HCT116 (cell line): Measurements from ENCODE around the gene TMEM132E.

Experiments
- ATF3 ChIP-seq: IDR thresholded peaks from 2 replicates; pipeline ENCODE4 v1.6.1; 2012
- CTCF ChIP-seq, 3 experiments: fragments of 200-600 bp in 1 of 3; sonication (generic) in 1 of 3; IDR thresholded peaks in 2 of 3; conservative IDR thresholded peaks in 1 of 3; 2 replicates each; pipeline ENCODE4 v1.5.1; 2012 to 2017; ENCODE audit warnings: low read depth in 2 of 3, low read length in 2 of 3, antibody characterized with exemption in 1 of 3, borderline replicate concordance in 1 of 3, control low read depth in 1 of 3, mild to moderate bottlenecking in 1 of 3, mixed read lengths in 1 of 3, mixed run types in 1 of 3, moderate library complexity in 1 of 3; ENCODE audit not compliant: insufficient read depth in 1 of 3
- ELF1 ChIP-seq: IDR thresholded peaks from 2 replicates; pipeline ENCODE4 v1.6.1; 2012; ENCODE audit warnings: low read depth, borderline replicate concordance
- EZH2 ChIP-seq: fragments of 200-600 bp; sonication (generic); IDR thresholded peaks from 2 replicates; pipeline ENCODE4 v1.6.1; 2017; ENCODE audit warnings: antibody characterized with exemption, mixed run types
- JUND ChIP-seq: IDR thresholded peaks from 2 replicates; pipeline ENCODE4 v1.6.1; 2012
- POLR2A ChIP-seq: IDR thresholded peaks from 2 replicates; pipeline ENCODE4 v1.7.0; 2011; ENCODE audit warnings: borderline replicate concordance; ENCODE audit not compliant: insufficient read depth, insufficient read length; ENCODE audit errors: extremely low read depth
- RAD21 ChIP-seq: IDR thresholded peaks from 2 replicates; pipeline ENCODE4 v1.6.1; 2012; ENCODE audit warnings: low read depth, mild to moderate bottlenecking
- SP1 ChIP-seq: IDR thresholded peaks from 2 replicates; pipeline ENCODE4 v1.6.1; 2012; ENCODE audit warnings: low read depth
- ZFX ChIP-seq: fragments of 450-650 bp; IDR thresholded peaks from 2 replicates; pipeline ENCODE4 v1.6.1; 2017

- TF ChIP-seq POLR2A (no peak), JUND (no peak), ATF3 (no peak), CTCF (IDR thresholded peaks at IDR 0.05 in 2 of 3, conservative IDR thresholded peaks at IDR 0.05 in 1 of 3; ENCODE audit: borderline replicate concordance in 1 of 3, insufficient read depth in 1 of 3, low read depth in 2 of 3, low read length in 2 of 3) (no peak), ELF1 (no peak), ZFX (no peak), EZH2 (no peak), SP1 (no peak), RAD21 (no peak)
Observed at GRCh38 chr17:34641368-34641767, 62.0 kb downstream of the TMEM132E start.
